AG08395 (cell line): ENCODE measurements around the gene ADAM12.
"Not testable (repeated sequence)": the region's sequence is repeated elsewhere in the genome, so short reads cannot be mapped to it uniquely, and the experiment has no call there.

Source experiments
- DNase-seq: peaks from one replicate; pipeline ENCODE4 v3.0.0; 2012; ENCODE audit warnings: mixed read lengths, low spot score

The ADAM12 gene

DNA sequence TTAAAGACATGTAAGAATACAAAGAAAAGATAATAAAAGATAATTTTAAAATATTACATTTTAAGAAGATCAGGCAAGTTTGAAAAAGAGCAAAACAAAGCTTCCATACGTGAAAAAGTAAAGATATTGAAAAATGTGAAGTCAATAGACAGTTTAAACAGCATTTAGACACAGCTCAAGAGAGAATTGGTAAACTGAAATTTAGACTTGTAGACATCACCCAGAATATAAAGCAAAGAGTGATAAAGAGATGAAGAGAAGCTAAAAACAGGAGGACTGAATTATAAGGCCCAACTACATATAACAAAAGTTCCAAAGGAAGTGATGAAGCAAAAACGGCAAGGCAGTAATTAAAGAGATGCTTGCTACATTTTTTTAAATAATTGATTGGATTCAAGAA lies 13.8 kb downstream of the ADAM12 start:
- no peak for DNase-seq

DNA sequence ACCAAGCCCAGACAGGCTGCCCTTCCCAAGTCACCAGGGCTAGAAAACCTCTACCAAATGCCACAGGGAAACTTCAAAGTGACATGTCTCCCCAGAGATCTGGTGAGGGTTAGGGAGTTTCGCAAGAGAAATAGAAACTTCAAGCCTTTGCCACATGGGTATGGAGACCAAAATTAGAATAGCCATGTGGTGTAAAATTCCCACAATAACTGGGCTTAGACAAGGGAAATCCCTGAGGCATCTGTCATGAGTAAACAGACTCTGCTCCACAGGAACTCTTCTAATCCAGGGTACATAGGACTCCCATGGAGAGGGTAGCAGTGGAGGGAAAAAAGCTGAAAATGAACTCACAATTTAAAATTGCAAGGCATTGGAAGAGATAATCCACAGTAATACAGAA lies 14.3 kb downstream of the ADAM12 start:
- DNase-seq = peak; percentile 36

DNA sequence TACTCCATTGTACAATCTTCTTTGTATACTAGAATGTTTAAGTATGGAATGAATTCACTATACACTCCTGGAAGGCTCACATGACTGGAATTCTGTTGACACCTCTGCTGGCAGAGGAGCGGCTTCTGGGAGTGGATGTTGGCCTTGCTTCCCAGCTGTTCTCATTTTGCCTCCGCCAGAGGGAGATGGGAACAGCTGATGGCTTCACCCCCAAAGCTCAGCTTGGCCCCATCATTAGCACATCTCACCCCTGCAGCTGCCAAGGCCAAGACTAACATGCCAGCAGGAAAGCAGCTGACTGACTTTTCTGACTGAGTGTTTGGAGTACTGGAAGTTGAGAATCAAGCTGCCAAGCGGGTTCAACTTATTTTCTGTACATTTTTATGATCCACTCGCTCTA lies 15.1 kb downstream of the ADAM12 start:
- DNase-seq = no peak

DNA sequence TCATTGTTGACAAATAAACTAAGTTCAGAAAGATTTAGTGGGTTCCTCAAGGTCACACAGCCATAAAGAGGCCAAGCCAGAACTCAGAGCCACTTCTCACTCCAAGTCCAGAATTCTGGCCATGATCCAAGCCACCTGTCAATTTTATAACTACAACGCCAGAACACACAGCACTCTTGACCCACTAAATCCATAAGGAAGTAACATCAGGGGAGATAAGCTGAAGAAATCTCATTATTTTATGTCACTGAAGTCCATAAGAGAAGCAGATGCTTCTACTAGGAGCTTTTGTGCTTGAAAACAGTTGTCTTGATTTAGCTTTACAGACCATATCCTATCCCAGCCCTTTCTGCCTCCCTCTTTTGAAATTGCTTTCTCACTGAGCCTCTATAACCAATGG lies 15.9 kb downstream of the ADAM12 start:
- no peak for DNase-seq

DNA sequence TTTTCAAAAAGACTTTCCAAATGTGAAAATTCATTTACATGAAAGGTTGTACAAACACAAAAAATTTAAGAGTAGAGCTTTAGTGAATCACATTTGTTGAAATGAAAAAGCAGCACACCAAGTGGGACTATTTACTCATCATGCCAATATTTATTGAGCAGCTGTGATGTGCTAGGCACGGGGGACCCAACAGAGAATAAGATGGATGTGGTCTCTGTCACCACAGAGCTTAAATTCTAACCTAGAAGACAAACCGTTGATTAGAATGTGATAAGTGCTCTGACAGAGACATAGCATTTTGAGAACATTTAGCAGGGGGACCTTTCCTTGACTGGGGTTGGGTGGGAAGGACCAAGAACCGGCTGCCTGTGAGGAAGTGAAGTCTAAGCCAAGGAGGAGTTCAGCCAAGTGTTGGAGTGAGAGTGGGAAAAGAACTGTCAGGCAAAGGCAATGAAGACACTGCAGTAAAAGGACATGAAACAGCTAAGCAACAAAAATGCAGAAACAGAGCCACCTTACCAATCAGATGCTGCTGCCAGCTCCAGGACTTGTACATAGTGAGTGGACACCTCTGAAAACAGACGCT lies 19.1 kb downstream of the ADAM12 start:
- no peak for DNase-seq

DNA sequence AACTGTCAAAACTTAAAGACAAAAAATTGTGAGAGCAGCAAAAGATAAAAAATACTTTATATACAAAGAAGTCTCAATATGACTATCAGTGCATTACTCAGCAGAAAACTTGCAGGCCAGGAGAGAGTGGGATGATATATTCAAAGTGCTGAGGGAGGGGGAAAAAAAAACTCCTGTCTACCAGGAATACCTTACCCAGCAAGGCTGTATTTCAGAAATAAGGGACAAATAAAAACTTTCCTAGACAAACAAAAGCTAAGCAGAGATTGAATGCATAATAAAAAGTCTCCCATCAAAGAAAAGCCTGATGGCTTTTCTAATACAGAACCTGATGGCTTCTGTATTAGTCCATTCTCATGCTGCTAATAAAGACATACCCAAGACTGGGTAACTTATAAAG lies 31.1 kb downstream of the ADAM12 start:
- DNase-seq = no peak

DNA sequence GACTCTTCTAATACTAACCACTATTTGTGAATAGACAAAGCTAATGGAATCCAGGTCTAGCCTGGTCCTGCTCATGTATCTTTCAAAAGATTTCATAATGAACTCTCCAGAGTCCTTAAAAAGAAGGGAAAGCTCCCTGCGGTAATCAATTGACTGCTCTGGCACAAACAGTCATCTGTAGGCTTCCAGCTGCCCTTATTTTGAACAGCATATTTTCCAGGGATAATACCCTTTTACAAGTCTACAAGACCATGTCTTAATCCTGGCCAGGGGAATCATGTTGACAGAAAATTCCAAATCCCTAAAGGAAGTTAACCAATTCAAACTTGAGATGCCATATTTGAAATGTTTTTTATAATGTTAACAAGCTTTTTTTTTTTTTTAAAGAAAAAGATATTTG lies 34.6 kb downstream of the ADAM12 start:
- no peak for DNase-seq

DNA sequence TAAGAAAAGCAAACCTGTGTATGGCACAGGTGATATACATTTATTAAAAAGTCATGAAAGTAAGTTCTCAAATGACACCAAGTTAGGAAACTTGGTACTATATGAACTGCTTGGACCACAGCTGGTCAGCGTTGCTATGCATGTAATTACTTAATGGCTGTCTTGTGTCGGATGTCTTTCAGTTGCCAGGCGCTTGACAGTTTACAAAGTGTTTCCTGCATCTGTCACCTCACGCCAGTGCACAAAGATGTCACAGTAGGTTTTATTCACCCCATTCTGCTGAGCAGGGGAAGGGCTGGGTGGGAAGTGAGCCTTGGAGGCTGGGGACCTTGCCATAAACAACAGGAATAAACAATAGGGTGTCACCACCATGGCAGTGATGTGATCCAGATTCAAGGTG lies 35.8 kb downstream of the ADAM12 start:
- no peak for DNase-seq

DNA sequence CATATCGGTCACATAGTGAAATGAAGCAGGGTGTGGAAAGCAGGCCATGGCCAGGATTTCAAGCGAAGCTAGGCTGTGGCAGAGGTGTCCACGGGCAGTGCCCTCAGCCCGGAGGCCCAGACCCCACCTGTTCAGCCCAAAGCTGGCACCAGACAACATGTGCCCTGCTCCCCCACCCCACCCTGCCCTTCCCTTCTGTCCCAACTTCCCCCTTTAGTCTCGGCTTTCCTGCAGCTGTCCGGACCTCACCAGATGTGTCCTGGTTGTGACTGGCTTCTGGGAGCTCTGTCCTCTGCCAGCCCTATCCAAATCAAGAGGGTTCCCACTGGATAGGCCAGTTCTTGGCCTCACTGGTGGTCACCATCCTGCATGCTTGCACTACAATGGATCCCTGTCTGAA lies 37.3 kb downstream of the ADAM12 start:
- DNase-seq = no peak

DNA sequence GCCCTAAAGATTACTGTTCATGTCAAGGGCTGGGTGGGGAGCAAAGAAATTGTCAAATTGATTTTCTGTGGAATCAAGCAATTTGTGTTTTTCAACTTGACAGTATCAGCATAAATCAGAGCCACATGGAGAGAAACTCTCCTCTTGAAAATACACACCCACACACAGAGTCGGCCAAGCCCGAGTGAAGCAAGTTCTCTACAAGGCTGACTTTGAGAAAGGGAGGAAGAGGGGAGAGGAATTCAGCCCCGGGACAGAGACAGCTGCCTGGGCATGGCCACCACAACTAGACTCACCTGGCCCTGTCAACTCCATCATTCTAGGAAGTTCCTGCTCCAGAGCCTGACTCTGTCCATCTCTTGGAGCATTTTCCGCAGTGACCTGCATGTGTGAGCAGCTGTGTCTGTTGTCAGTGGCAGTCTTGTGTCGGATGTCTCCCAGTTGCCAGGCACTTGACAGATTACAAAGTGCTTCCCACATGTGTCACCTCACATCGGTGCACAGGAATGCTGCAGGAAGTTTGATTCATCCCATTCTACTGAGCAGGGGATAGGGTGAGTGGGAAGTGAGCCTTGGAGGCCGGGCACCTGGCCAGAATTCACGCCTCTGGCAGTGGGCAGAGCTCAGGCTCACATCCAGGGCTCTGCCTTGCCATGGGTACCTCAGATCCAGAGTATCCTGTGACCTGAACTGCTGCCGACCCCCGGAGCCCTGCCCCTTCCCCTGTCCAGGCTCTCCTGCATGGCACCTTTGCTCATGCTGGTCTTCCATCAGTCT lies 37.9 kb downstream of the ADAM12 start:
- DNase-seq = peak; percentile 89

DNA sequence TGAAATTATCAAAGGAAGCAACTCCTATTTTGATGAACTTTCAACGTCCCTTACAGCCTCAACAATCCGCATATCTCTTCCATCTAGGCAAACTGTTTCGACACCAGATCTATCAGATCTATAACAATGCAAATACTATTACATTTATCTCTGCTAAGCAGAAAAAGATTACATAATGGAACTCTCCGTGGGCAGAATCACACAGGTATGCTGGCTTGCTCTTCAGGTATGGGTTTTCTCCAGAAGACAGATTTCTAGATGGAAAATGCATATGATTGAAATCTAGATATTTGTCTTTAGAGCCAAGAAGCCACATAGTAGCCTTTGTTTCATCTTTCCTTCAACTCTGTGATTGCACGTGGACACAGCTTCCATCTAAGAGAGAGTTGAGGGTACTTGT lies 38.6 kb downstream of the ADAM12 start:
- DNase-seq = no peak

DNA sequence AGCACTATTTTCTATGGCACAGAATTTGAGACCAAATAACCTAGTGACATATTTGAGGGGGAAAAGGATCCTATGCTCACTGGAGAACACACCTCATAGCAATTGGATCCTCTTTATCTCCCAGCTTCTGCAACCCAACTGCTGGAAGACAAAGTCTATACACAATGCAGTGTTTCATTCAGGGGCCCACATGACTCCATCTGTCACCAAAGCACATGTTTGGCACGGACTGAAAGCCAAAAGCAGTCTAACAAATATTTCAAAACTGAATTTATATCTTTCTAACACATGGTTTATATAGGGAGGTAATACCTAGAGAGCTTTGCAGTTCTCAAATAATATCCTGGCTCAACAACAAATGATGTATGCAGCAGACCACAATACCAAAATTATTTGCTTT lies 39.2 kb downstream of the ADAM12 start:
- no peak for DNase-seq

DNA sequence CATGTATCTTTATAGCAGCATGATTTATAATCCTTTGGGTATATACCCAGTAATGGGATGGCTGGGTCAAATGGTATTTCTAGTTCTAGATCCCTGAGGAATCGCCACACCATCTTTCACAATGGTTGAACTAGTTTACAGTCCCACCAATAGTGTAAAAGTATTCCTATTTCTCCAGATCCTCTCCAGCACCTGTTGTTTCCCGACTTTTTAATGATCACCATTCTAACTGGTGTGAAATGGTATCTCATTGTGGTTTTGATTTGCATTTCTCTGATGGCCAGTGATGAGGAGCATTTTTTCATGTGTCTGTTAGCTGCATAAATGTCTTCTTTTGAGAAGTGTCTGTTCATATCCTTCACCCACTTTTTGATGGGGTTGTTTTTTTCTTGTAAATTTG lies 44.8 kb downstream of the ADAM12 start:
- not testable (repeated sequence) for DNase-seq

DNA sequence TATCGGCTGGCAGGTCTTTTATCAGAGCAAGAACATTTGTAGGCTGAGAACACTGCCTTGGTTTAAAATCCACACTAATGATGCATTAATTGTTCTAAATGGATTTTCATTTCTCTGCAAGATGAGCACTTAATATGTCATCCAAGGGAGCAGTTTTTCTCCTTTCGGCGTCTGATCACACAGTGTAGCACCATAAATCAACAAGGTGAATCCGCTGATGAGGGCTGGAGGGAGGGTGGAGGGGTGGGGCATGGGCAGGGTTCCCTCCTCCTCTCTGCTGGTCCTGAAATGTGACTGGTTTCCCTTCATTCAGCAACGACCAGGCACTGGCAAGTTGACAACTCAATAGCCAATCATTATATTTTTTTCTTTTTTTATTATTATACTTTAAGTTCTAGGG lies 45.6 kb downstream of the ADAM12 start:
- DNase-seq = no peak

DNA sequence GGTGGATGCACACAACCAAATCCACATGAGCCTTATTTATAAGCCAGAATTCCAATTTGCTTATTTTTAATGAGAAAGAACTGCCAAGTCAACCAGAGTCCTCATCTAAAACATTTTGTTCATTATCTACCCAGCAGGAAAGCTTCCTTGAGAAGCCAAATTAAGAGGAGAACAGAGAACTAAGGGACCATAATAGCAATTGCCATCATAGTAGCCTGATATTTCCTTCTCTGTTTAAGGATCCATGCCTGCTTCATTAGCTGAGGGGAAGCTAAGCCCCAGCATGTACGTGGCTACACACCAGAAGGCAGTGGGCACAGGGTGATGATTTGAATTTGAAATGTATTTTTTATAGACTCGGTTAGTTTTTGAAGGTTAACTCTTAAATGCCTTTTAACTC lies 46.8 kb downstream of the ADAM12 start:
- no peak for DNase-seq

DNA sequence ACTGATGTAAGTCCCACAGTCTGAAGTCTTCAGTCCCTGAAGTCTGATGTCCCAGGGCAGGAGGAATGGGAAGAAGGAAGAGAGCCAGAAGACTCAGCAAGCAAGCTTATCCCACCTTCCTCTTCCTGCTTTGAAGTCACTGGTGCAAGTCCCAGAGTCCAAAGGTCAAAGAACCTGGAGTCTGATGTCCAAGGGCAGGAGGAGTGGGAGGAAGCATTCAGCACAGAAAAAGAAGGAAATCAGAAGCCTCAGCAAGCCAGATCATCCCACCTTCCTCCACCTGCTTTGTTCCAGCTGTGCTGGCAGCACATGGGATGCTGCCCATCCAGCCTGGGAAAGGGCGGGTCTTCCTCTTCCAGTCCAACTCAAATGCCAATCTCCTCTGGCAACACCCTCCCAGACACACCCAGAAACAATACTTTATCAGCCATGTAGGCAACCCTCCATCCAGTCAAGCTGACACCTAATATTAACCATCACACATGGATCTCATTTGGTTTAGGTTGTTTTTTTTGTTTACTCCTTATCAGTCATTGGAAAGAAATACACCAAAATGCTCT lies 50.9 kb downstream of the ADAM12 start:
- DNase-seq = no peak

DNA sequence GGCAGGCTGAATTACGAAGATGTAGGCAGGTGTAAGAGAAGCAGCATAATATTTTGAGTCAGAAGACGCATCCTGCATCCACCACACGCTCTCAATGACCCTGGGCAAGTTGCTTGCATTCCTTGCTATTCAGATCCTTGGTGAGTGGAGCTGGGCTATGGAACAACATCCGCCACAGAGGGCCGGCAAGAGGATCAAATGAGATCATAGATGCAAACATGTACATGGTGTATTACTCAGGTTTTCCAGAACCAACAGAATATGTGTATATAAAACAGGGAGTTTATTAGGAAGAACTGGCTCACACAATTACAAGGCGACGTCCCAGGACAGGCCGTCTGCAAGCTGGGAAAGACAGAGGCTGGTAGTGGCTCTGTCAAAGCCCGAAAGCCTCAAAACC lies 51.5 kb downstream of the ADAM12 start:
- no peak for DNase-seq

DNA sequence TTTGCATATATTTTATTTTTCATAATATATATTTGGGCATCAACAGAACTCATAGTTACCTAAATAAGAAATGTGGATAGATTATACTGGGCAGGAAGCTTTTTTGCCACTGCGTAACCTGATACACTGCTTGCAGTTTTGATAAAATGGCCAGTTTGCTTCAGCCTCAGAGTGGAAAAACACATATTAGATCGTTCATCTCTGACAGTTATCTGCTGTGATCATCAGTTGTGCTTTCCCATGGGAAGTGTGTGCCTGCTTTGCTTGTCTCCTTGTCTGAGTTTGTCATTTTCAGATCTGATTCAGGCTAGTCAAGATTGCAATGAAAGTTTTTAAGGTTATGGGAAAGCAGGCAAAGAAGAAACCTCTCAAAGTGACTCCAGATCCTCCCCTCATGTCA lies 54.0 kb downstream of the ADAM12 start:
- no peak for DNase-seq

DNA sequence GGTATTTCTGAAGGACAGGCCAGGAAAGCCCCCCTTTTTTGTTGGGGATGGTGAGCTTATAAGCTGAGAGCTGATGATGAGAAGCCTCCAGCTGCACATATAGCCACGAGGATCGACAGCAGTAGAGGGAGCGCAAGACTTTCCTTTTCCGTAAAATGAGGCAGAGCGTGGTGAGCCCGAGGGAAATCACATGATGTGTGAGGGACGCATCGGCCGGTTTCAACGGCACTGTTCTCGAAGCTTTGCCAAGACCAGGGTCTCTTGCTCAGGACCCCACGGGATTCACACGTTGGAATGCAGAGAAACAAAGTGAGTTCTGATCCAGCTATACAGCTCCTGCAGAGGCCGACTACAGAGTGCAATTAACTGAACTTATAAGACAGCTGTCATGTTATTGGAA lies 55.7 kb downstream of the ADAM12 start:
- DNase-seq = no peak

DNA sequence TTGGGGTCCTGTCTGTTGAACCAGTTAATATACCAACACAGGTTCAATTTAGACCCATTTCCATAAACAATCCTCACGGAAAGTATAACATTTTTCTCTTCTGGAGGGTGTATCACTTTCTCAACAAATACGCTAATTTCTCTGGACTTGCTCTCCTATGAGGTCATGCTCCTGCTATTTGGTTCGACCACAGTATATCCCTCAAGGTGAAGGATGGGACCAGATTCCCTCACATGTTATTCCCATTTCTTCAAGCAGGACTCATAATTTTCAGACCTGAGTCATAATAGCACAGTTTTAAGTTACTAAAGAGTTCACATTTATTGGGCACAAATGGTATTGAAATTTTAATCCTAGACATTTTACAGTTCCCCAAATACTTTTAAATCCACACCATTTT lies 57.2 kb downstream of the ADAM12 start:
- DNase-seq = peak; percentile 22

DNA sequence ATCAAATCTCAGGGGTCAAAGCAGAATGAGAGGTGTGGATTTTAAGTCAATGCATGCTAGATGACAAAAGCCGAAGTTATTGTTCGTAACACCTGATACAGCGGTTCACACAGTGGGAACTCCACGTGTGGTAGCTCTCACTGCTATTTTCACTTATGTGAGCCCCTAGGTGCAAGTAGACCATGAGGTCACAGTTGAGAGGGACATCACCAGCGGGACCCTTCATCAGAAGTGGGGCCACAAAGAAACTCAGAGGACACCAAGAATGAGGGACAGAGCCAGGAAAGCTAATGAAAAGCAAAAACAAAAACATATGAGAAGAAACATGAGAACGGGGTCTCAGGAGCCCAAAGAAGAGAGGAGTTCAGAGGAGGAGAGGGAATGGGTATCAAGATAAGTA lies 63.5 kb downstream of the ADAM12 start:
- no peak for DNase-seq

DNA sequence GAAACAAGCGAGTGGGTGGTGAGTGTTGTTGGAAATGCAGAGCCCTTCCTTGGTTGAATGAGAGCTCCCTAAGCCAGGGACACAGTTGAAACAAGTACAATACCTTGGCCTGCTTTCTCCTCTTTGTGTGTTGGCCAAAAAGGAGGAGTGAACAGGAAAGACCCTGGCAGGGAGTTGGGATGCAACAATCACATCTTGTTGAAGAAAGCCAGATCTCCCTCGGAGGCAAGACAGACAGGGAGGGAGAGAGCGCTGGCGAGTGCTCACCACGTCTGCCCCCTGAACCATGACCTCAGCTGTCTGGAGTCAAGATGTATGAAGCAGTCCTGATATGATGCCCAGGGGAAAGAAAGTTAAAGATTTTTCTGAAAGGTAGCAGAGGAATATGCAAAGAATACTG lies 66.8 kb downstream of the ADAM12 start:
- DNase-seq = no peak

DNA sequence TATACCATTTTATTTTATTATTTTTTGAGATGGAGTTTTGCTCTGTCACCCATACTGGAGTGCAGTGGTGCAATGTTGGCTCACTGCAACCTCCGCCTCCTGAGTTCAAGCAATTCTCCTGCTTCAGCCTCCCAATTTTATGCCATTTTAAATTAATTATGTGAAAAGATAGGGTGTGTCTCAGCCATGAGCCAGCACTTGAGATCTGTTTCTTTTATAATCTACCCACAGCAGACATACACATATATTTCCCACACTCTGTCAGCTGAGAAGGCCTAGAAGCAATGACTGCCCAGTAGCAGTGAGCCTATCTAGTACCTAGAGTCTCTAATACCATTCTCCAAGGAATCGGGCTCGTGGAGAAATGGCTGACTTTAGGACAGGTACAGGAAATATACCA lies 70.5 kb downstream of the ADAM12 start:
- DNase-seq = no peak
